Ishikawa (cell line): ENCODE measurements around the gene CNTNAP5.

Experiments
- CEBPB ChIP-seq: IDR thresholded peaks from 2 replicates; pipeline ENCODE4 v1.6.1; 2012
- CREB1 ChIP-seq: IDR thresholded peaks from 2 replicates; pipeline ENCODE4 v1.6.1; 2012; ENCODE audit warnings: low read depth
- EGR1 ChIP-seq: IDR thresholded peaks from 2 replicates; pipeline ENCODE4 v1.6.1; 2012
- EP300 ChIP-seq: IDR thresholded peaks from 2 replicates; pipeline ENCODE4 v1.6.1; 2012; ENCODE audit warnings: borderline replicate concordance
- FOXM1 ChIP-seq: IDR thresholded peaks from 2 replicates; pipeline ENCODE4 v1.6.1; 2012; ENCODE audit warnings: low read depth, borderline replicate concordance
- MAX ChIP-seq: IDR thresholded peaks from 2 replicates; pipeline ENCODE4 v1.6.1; 2012
- NFIC ChIP-seq: IDR thresholded peaks from 2 replicates; pipeline ENCODE4 v1.6.1; 2012
- RAD21 ChIP-seq: IDR thresholded peaks from 2 replicates; pipeline ENCODE4 v1.6.1; 2012; ENCODE audit warnings: low read depth
- REST ChIP-seq: IDR thresholded peaks from 2 replicates; pipeline ENCODE4 v1.6.1; 2012; ENCODE audit warnings: low read depth, mild to moderate bottlenecking
- TAF1 ChIP-seq: IDR thresholded peaks from 2 replicates; pipeline ENCODE4 v1.6.1; 2012; ENCODE audit warnings: low read depth, mild to moderate bottlenecking
- TCF12 ChIP-seq: IDR thresholded peaks from 2 replicates; pipeline ENCODE4 v1.6.1; 2012; ENCODE audit warnings: low read depth
- TEAD4 ChIP-seq: IDR thresholded peaks from 2 replicates; pipeline ENCODE4 v1.6.1; 2012
- USF1 ChIP-seq: IDR thresholded peaks from 2 replicates; pipeline ENCODE4 v1.6.1; 2012
- YY1 ChIP-seq: IDR thresholded peaks from 2 replicates; pipeline ENCODE4 v1.6.1; 2012; ENCODE audit warnings: low read depth
- ZBTB7A ChIP-seq: IDR thresholded peaks from 2 replicates; pipeline ENCODE4 v1.6.1; 2012; ENCODE audit warnings: low read depth

CNTNAP5 gene

GRCh38 chr2:124661558-124661957 is 636.5 kb downstream of the CNTNAP5 start:
- no peak for TF ChIP-seq CEBPB
- TF ChIP-seq NFIC: no peak
- no peak for TF ChIP-seq FOXM1
- TF ChIP-seq REST: no peak
- TF ChIP-seq TAF1: no peak
- TF ChIP-seq MAX: no peak
- no peak for TF ChIP-seq USF1
- TF ChIP-seq YY1: no peak
- TF ChIP-seq ZBTB7A: no peak
- no peak for TF ChIP-seq CREB1
- no peak for TF ChIP-seq EP300
- no peak for TF ChIP-seq TEAD4
- no peak for TF ChIP-seq EGR1
- no peak for TF ChIP-seq RAD21
- TF ChIP-seq TCF12: no peak

GRCh38 chr2:124662946-124663644 is 638.0 kb downstream of the CNTNAP5 start:
- TF ChIP-seq YY1 (no peak), TAF1 (no peak), RAD21 (no peak), EP300 (no peak), TCF12 (no peak), FOXM1 (no peak), TEAD4 (no peak), EGR1 (no peak), NFIC (no peak), CEBPB (no peak), CREB1 (no peak), MAX (no peak), REST (no peak), ZBTB7A (no peak), USF1 (no peak)

- no peak for TF ChIP-seq TEAD4
- no peak for TF ChIP-seq CREB1
- TF ChIP-seq FOXM1: no peak
- TF ChIP-seq CEBPB: no peak
- no peak for TF ChIP-seq TAF1
- TF ChIP-seq ZBTB7A: no peak
- TF ChIP-seq NFIC: no peak
Measured at GRCh38 chr2:124663645-124663997, 638.5 kb downstream of the CNTNAP5 start.

GRCh38 chr2:124664363-124664762 is 639.3 kb downstream of the CNTNAP5 start:
- TF ChIP-seq TAF1 (no peak), TEAD4 (no peak), NFIC (no peak), MAX (no peak), ZBTB7A (no peak), REST (no peak), YY1 (no peak), CREB1 (no peak), EP300 (no peak), RAD21 (no peak), TCF12 (no peak)
